GM12878 (cell line): ENCODE data around the gene G2E3. TPM values are rescaled to one million over a fixed set of nuclear protein-coding genes. Genes with fewer than 3 reads are reported as not detected.

Source experiments
- ATAC-seq: fragments of 200-7000 bp; cut with Tn5 transposase; 3 replicates; pipeline ENCODE4 v1.9.1; 2020; ENCODE audit warnings: mild to moderate bottlenecking, moderate library complexity
- BruUV-seq: library from RNA; stranded (reverse); fragments of 400-500 nt; replicated peaks from 2 replicates; lab custom pipeline; 2021; lab: Mats Ljungman, UMichigan
- CTCF ChIA-PET: fragments of 300-600 bp; sonication (Branson Sonifier 250); formaldehyde crosslinking; extraction: SDS; loops from one replicate; lab custom pipeline; 2021; ENCODE audit warnings: inconsistent platforms; lab: Yijun Ruan, JAX
- POLR2A ChIA-PET: fragments of 350-600 bp; formaldehyde crosslinking; extraction: SDS; loops from one replicate; lab custom pipeline; 2021; ENCODE audit warnings: inconsistent platforms; lab: Charles Lee
- RAD21 ChIA-PET: fragments of 300-600 bp; sonication (Branson Sonifier 250); formaldehyde crosslinking; loops from one replicate; lab custom pipeline; 2023; ENCODE audit warnings: antibody characterized with exemption; ENCODE audit not compliant: unreplicated experiment; lab: Charles Lee
- SMC1A ChIA-PET: fragments of 300-600 bp; sonication (Branson Sonifier 250); formaldehyde crosslinking; loops from one replicate; lab custom pipeline; 2023; ENCODE audit not compliant: unreplicated experiment, uncharacterized antibody; lab: Charles Lee
- DNase-seq: peaks from one replicate; pipeline ENCODE4 v3.0.0-alpha.2; 2011; ENCODE audit warnings: low read depth, low spot score
- FAIRE-seq: peaks from 3 replicates; lab custom pipeline; 2011; peaks lifted over from hg19 to GRCh38; lab: Jason Lieb, UNC
- H2AFZ ChIP-seq: 2 replicates; pipeline ENCODE4 v1.6.0; 2011; ENCODE audit warnings: low read depth, low read length, control low read depth; ENCODE audit not compliant: control insufficient read depth
- H3K27ac ChIP-seq: 2 replicates; pipeline ENCODE4 v1.5.1; 2011; ENCODE audit warnings: control low read depth; ENCODE audit not compliant: control insufficient read depth, insufficient read depth
- H3K27me3 ChIP-seq, 2 experiments: replicated peaks in 1 of 2; 2 replicates each; pipeline versions ENCODE4 v1.6.0 to v1.6.1; 2011; ENCODE audit warnings: low read length in 1 of 2; ENCODE audit not compliant: control insufficient read depth in 2 of 2, insufficient read depth in 2 of 2
- H3K36me3 ChIP-seq, 2 experiments: 2 replicates each; pipeline ENCODE4 v1.5.1; 2011; ENCODE audit warnings: low read length in 1 of 2; ENCODE audit not compliant: control insufficient read depth in 2 of 2, insufficient read depth in 2 of 2
- H3K4me1 ChIP-seq: 2 replicates; pipeline ENCODE4 v1.6.1; 2011; ENCODE audit warnings: mild to moderate bottlenecking, low read length, moderate library complexity, mixed read lengths; ENCODE audit not compliant: control insufficient read depth, insufficient read depth
- H3K4me2 ChIP-seq: 2 replicates; pipeline ENCODE4 v1.6.0; 2011; ENCODE audit warnings: control low read depth; ENCODE audit not compliant: control insufficient read depth, insufficient read depth
- H3K4me3 ChIP-seq: fragments of 200-600 bp; sonication (generic); 2 replicates; pipeline ENCODE4 v1.5.1; 2016
- H3K79me2 ChIP-seq: 2 replicates; pipeline ENCODE4 v1.6.0; 2011; ENCODE audit warnings: low read length; ENCODE audit not compliant: control insufficient read depth, insufficient read depth
- H3K9ac ChIP-seq: 2 replicates; pipeline ENCODE4 v1.8.0; 2011; ENCODE audit warnings: low read length, control low read depth, mixed read lengths; ENCODE audit not compliant: control insufficient read depth, insufficient read depth
- H3K9me3 ChIP-seq: replicated peaks from 3 replicates; pipeline ENCODE4 v1.5.1; 2011; ENCODE audit warnings: mild to moderate bottlenecking, low read length; ENCODE audit not compliant: control insufficient read depth, insufficient read depth
- H4K20me1 ChIP-seq: 2 replicates; pipeline ENCODE4 v1.6.0; 2011; ENCODE audit not compliant: control insufficient read depth, insufficient read depth
- ATF7 ChIP-seq: fragments of 450-650 bp; IDR thresholded peaks from 2 replicates; pipeline ENCODE4 v1.6.1; 2016; ENCODE audit warnings: low read depth, mild to moderate bottlenecking
- BRCA1 ChIP-seq: IDR thresholded peaks from 2 replicates; pipeline ENCODE4 v1.6.1; 2011; ENCODE audit warnings: low read depth, low read length, improper control_type of control experiment
- CHD1 ChIP-seq: IDR thresholded peaks from 2 replicates; pipeline ENCODE4 v1.6.1; 2012; ENCODE audit warnings: low read depth, low read length, improper control_type of control experiment
- CHD2 ChIP-seq: IDR thresholded peaks from 2 replicates; pipeline ENCODE4 v1.6.1; 2011; ENCODE audit warnings: low read depth, low read length, improper control_type of control experiment, borderline replicate concordance
- CTCF ChIP-seq, 3 experiments: IDR thresholded peaks in 2 of 3; conservative IDR thresholded peaks in 1 of 3; 2 replicates each; pipeline ENCODE4 v1.5.1; 2011; ENCODE audit warnings: low read depth in 3 of 3, low read length in 3 of 3, mild to moderate bottlenecking in 3 of 3, control low read depth in 2 of 3, moderate library complexity in 2 of 3, inconsistent platforms in 1 of 3, mixed read lengths in 1 of 3; ENCODE audit not compliant: control insufficient read depth in 2 of 3, insufficient read depth in 1 of 3; ENCODE audit errors: extremely low read depth in 1 of 3
- EZH2 ChIP-seq: IDR thresholded peaks from 2 replicates; pipeline ENCODE4 v1.6.1; 2012; ENCODE audit warnings: low read depth, mild to moderate bottlenecking, control low read depth, inconsistent platforms, low read length, borderline replicate concordance; ENCODE audit not compliant: control insufficient read depth
- IRF4 ChIP-seq: IDR thresholded peaks from 2 replicates; pipeline ENCODE4 v1.6.1; 2011; ENCODE audit warnings: low read depth, low read length
- POLR2AphosphoS5 ChIP-seq: IDR thresholded peaks from 2 replicates; pipeline ENCODE4 v1.6.1; 2011; ENCODE audit warnings: mild to moderate bottlenecking, low read length, inconsistent platforms
- REST ChIP-seq: IDR thresholded peaks from 2 replicates; pipeline ENCODE4 v1.6.1; 2012; ENCODE audit warnings: mild to moderate bottlenecking, low read depth, low read length
- SMC3 ChIP-seq: IDR thresholded peaks from 2 replicates; pipeline ENCODE4 v1.6.1; 2011; ENCODE audit warnings: low read length, improper control_type of control experiment, borderline replicate concordance
- TARDBP ChIP-seq: IDR thresholded peaks from 2 replicates; pipeline ENCODE4 v1.6.1; 2016; ENCODE audit warnings: borderline replicate concordance
- TBL1XR1 ChIP-seq: IDR thresholded peaks from 2 replicates; pipeline ENCODE4 v1.6.1; 2012; ENCODE audit warnings: low read depth, low read length, improper control_type of control experiment
- TCF3 ChIP-seq: IDR thresholded peaks from 2 replicates; pipeline ENCODE4 v1.6.1; 2012; ENCODE audit warnings: low read depth, mild to moderate bottlenecking, low read length, borderline replicate concordance; ENCODE audit not compliant: insufficient read depth
- WRNIP1 ChIP-seq: IDR thresholded peaks from 2 replicates; pipeline ENCODE4 v1.6.1; 2011; ENCODE audit warnings: low read depth, low read length, improper control_type of control experiment, borderline replicate concordance
- ZBTB11 ChIP-seq: fragments of 450-650 bp; formaldehyde crosslinking; IDR thresholded peaks from 2 replicates; pipeline ENCODE4 v1.5.0; 2022; ENCODE audit warnings: mild to moderate bottlenecking, missing genetic modification characterization
- ZNF207 ChIP-seq: fragments of 450-650 bp; IDR thresholded peaks from 2 replicates; pipeline ENCODE4 v1.6.1; 2014; ENCODE audit warnings: antibody characterized with exemption, mild to moderate bottlenecking, borderline replicate concordance
- WGBS: methylation state at CpG from one replicate; pipeline ENCODE4 v1.1.6; 2016; ENCODE audit warnings: low lambda C conversion rate; ENCODE audit not compliant: insufficient replicate concordance, insufficient coverage; ENCODE audit errors: missing lambda C conversion rate; 5-methylcytosine and 5-hydroxymethylcytosine counted together
- in situ Hi-C: fragments of 300-500 bp; cut with MboI; formaldehyde crosslinking; loops from 9 replicates; pipeline ENCODE4 v1.14.3; 2018; ENCODE audit warnings: mixed read lengths
- intact Hi-C: fragments of 100-400 bp; cut with micrococcal nuclease; formaldehyde crosslinking; loops from one replicate; pipeline ENCODE4 v1.14.2; 2022; ENCODE audit not compliant: unreplicated experiment
- polyA plus RNA-seq, 11 experiments: library from polyadenylated mRNA; depleted of rRNA in 4 of 11; unstranded in 6 of 11; stranded (reverse) in 5 of 11; fragments of >200 nt; fragmentation: Nextera tagmentation in 4 of 11; fragmentation: Illumina TruSeq in 1 of 11; extraction: Ambion mirVana in 4 of 11; extraction: Trizol in 1 of 11; gene quantifications; 1 replicate in 1 of 11; 2 replicates in 10 of 11; pipeline versions ENCODE4 v1.2.1 to v1.2.3, GENCODE V29; 2011 to 2016; ENCODE audit warnings: inconsistent platforms in 2 of 11, missing spikeins in 2 of 11, low read depth in 1 of 11
- total RNA-seq, 4 experiments: library from RNA; depleted of rRNA in 3 of 4; stranded (reverse); fragments of >200 nt in 3 of 4; fragmentation: Illumina TruSeq in 1 of 4; extraction: Trizol in 1 of 4; gene quantifications; 2 replicates each; pipeline versions ENCODE4 v1.2.1 to v1.2.3, GENCODE V29; 2013 to 2021

The G2E3 gene
- total and polyA plus RNA-seq, 10 of the 15 experiments (the other 5 are each of a cell fraction or from before 2014, with no cell fraction given) = 10.0 to 38.0 (median 21.1) TPM

DNA sequence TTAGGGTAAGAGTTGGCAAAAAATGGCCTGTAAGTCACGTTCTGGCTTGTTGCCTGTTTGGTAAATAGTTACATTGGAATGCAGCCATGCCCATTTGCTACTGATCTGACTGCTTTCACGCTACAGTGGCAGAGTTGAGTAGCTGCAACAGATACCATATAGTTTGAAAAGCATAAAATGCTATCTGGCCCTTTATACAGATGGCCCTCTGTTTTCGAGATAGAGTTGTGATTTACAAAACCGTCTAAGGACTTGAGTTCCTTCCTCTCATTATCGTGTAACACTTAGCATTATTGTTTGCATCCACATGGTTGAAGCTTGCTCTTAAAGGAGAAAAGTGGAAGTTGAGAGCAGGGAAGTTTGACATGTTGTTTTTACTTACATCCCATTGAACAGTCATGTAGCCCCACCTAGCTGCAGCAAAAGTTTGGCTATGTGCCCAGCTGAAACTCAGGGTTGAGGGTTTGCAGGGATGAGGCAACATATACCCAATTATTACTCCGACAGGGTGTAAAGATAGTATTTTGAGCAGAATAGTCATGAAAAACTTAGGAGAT is 51.9 kb downstream of the G2E3 start:
- in situ Hi-C loops = no loop called here
- Histone ChIP-seq H3K4me1 (no peaks in the 10 kb centered on the region), H3K9me3 (no peaks in the 10 kb centered on the region), H3K27ac (no peak overlapping the region), H3K79me2 (no peaks in the 10 kb centered on the region), H3K27me3 (no peaks in the 10 kb centered on the region), H3K4me2 (no peak overlapping the region), H3K9ac (no peak overlapping the region), H2AFZ (no peak overlapping the region), H3K36me3 (peaks cover 3 to 11% of the 10 kb centered on the region in 2 experiments), H4K20me1 (no peaks in the 10 kb centered on the region), H3K4me3 (no peak overlapping the region)
- BruUV-seq = no TSS peak
- POLR2A ChIA-PET = no interaction called here
- DNase-seq (no peak), FAIRE-seq (no peak), ATAC-seq (no peak)
- RAD21 ChIA-PET = no interaction called here
- SMC1A ChIA-PET = interaction anchor here (0.8 to 1.5 kb wide), 3 partner anchors 11 to 810 kb away, joined by 4 to 6 read pairs (median 5); partner anchors contain the start of gene SCFD1
- 66% methylated on average over 6 of the region's 6 CpGs for WGBS
- CTCF ChIA-PET = interaction anchor here (0.7 to 2.0 kb wide), 6 partner anchors 9 to 51 kb away, joined by 3 to 6 read pairs (median 4); partner anchors contain the start of gene SCFD1
- intact Hi-C loops = no loop called here
- TF ChIP-seq TBL1XR1 (no peak), CHD2 (no peak), IRF4 (no peak), BRCA1 (no peak), CTCF (IDR thresholded peaks at IDR 0.05 in 2 of 3, conservative IDR thresholded peaks at IDR 0.05 in 1 of 3; ENCODE audit: control insufficient read depth in 2 of 3, extremely low read depth in 1 of 3, insufficient read depth in 1 of 3, low read depth in 3 of 3, low read length in 3 of 3) (peak in 2 of 3 experiments; percentile 15 to 45; a peak in 3 of 6 replicates), SMC3 (no peak), POLR2AphosphoS5 (no peak), TARDBP (no peak), ZNF207 (no peak), ZBTB11 (CRISPR knock-in tag) (no peak), EZH2 (no peak), REST (no peak), WRNIP1 (no peak), TCF3 (no peak), CHD1 (no peak), ATF7 (no peak)
